H1 (cell line): Measurements from ENCODE around the gene FNDC1. TPM values are rescaled to one million over a fixed set of nuclear protein-coding genes. Genes with fewer than 3 reads are reported as not detected.
A peak's percentile ranks its signal among the peaks of the same experiment; 100 is the strongest.

Experiments
- CTCF ChIA-PET: fragments of 300-600 bp; sonication (Branson Sonifier 250); formaldehyde crosslinking; loops from one replicate; lab custom pipeline; 2021; ENCODE audit not compliant: partially characterized antibody; lab: Charles Lee
- POLR2A ChIA-PET: fragments of 300-600 bp; sonication (Branson Sonifier 250); formaldehyde crosslinking; loops from one replicate; lab custom pipeline; 2021; ENCODE audit warnings: inconsistent platforms; ENCODE audit not compliant: partially characterized antibody; lab: Charles Lee
- DNase-seq, 2 experiments: peaks; one replicate each; pipeline versions ENCODE4 v3.0.0 to v3.0.0-alpha.2; 2010 to 2022; ENCODE audit warnings: low spot score in 2 of 2, low read depth in 1 of 2, mixed read lengths in 1 of 2
- FAIRE-seq: peaks from 2 replicates; lab custom pipeline; 2011; peaks lifted over from hg19 to GRCh38; lab: Jason Lieb, UNC
- H2AFZ ChIP-seq: 2 replicates; pipeline ENCODE4 v1.8.1; 2012; ENCODE audit warnings: low read length, inconsistent platforms
- H2AK5ac ChIP-seq: 2 replicates; pipeline ENCODE4 v1.6.1; 2013; ENCODE audit warnings: low read depth, low read length
- H2BK120ac ChIP-seq: replicated peaks from 2 replicates; pipeline ENCODE3; 2013; ENCODE audit warnings: low read depth, low read length, inconsistent platforms
- H2BK12ac ChIP-seq: 2 replicates; pipeline ENCODE4 v1.6.1; 2013; ENCODE audit warnings: low read depth, low read length
- H2BK15ac ChIP-seq: 2 replicates; pipeline ENCODE4 v1.6.1; 2013; ENCODE audit warnings: low read length
- H2BK20ac ChIP-seq: 2 replicates; pipeline ENCODE4 v1.6.1; 2013; ENCODE audit warnings: low read length
- H2BK5ac ChIP-seq: 2 replicates; pipeline ENCODE4 v1.6.1; 2013; ENCODE audit warnings: low read depth, low read length
- H3K14ac ChIP-seq: 2 replicates; pipeline ENCODE4 v1.6.1; 2013; ENCODE audit warnings: inconsistent platforms; ENCODE audit not compliant: insufficient read length
- H3K18ac ChIP-seq: 2 replicates; pipeline ENCODE4 v1.6.1; 2013; ENCODE audit warnings: low read length; ENCODE audit errors: extremely low read depth
- H3K23ac ChIP-seq: 2 replicates; pipeline ENCODE4 v1.6.1; 2013; ENCODE audit warnings: inconsistent platforms; ENCODE audit not compliant: insufficient read length
- H3K23me2 ChIP-seq: 2 replicates; pipeline ENCODE4 v1.6.1; 2013; ENCODE audit warnings: low read depth, low read length
- H3K27ac ChIP-seq: 2 replicates; pipeline ENCODE4 v1.6.1; 2011; ENCODE audit warnings: low read depth, low read length, inconsistent platforms
- H3K27me3 ChIP-seq, 4 experiments: replicated peaks in 1 of 4; 1 replicate in 1 of 4; 2 replicates in 3 of 4; pipeline versions ENCODE4 v1.6.1 to v1.8.1; 2011 to 2013; ENCODE audit warnings: low read length in 3 of 4, mild to moderate bottlenecking in 3 of 4, inconsistent platforms in 2 of 4, mixed read lengths in 2 of 4, moderate library complexity in 1 of 4; ENCODE audit not compliant: control insufficient read depth in 3 of 4, insufficient read depth in 3 of 4; ENCODE audit errors: extremely low read depth in 1 of 4
- H3K36me3 ChIP-seq, 4 experiments: 2 replicates each; pipeline versions ENCODE4 v1.6.1 to v1.8.1; 2011 to 2013; ENCODE audit warnings: mild to moderate bottlenecking in 4 of 4, low read length in 3 of 4, moderate library complexity in 2 of 4, control low read depth in 1 of 4, inconsistent platforms in 1 of 4; ENCODE audit not compliant: insufficient read depth in 4 of 4, control insufficient read depth in 2 of 4
- H3K4ac ChIP-seq: replicated peaks from 2 replicates; pipeline ENCODE3; 2013; ENCODE audit warnings: low read length, low read depth, mixed read lengths, inconsistent platforms; ENCODE audit not compliant: insufficient read length
- H3K4me1 ChIP-seq, 4 experiments: replicated peaks in 1 of 4; 1 replicate in 1 of 4; 2 replicates in 3 of 4; pipeline versions ENCODE4 v1.6.1 to v1.8.1; 2011 to 2013; ENCODE audit warnings: low read length in 3 of 4, inconsistent platforms in 2 of 4, mixed read lengths in 1 of 4; ENCODE audit not compliant: insufficient read depth in 4 of 4, control insufficient read depth in 3 of 4
- H3K4me2 ChIP-seq, 2 experiments: 2 replicates each; pipeline versions ENCODE4 v1.6.1 to v1.8.1; 2011 to 2013; ENCODE audit warnings: low read depth in 2 of 2, low read length in 2 of 2, control low read depth in 1 of 2, inconsistent platforms in 1 of 2, mild to moderate bottlenecking in 1 of 2; ENCODE audit not compliant: insufficient read depth in 1 of 2
- H3K4me3 ChIP-seq, 4 experiments: fragments of 200-600, 300-600 bp in 1 of 4; sonication (generic), shearing (Covaris generic), sonication (Bioruptor Twin) in 1 of 4; 2 replicates each; pipeline versions ENCODE4 v1.5.1 to v1.8.1; 2011 to 2016; ENCODE audit warnings: low read length in 4 of 4, low read depth in 3 of 4, control low read depth in 2 of 4, inconsistent platforms in 2 of 4, mild to moderate bottlenecking in 2 of 4, mixed read lengths in 1 of 4, moderate library complexity in 1 of 4; ENCODE audit not compliant: insufficient read depth in 2 of 4; ENCODE audit errors: extremely low read depth in 1 of 4
- H3K56ac ChIP-seq: replicated peaks from 2 replicates; pipeline ENCODE3; 2013; ENCODE audit warnings: low read depth, mild to moderate bottlenecking, mixed read lengths, low read length, inconsistent platforms; ENCODE audit not compliant: insufficient read length
- H3K79me1 ChIP-seq: 2 replicates; pipeline ENCODE4 v1.6.1; 2013; ENCODE audit warnings: low read depth, low read length, control low read depth
- H3K79me2 ChIP-seq, 2 experiments: 2 replicates each; pipeline versions ENCODE4 v1.6.1 to v1.8.1; 2012 to 2013; ENCODE audit warnings: low read length in 2 of 2, mild to moderate bottlenecking in 2 of 2, inconsistent platforms in 1 of 2; ENCODE audit not compliant: insufficient read depth in 2 of 2, control insufficient read depth in 1 of 2
- H3K9ac ChIP-seq, 4 experiments: replicated peaks in 1 of 4; 1 replicate in 1 of 4; 2 replicates in 3 of 4; pipeline versions ENCODE4 v1.6.1 to v1.8.1; 2011 to 2013; ENCODE audit warnings: low read depth in 3 of 4, low read length in 3 of 4, control low read depth in 2 of 4, mild to moderate bottlenecking in 2 of 4, moderate library complexity in 2 of 4, inconsistent platforms in 1 of 4; ENCODE audit errors: extremely low read depth in 1 of 4
- H3K9me3 ChIP-seq, 2 experiments: 2 replicates each; pipeline versions ENCODE4 v1.6.1 to v1.8.1; 2012 to 2013; ENCODE audit warnings: mild to moderate bottlenecking in 2 of 2, moderate library complexity in 2 of 2, control low read depth in 1 of 2, inconsistent platforms in 1 of 2, low read depth in 1 of 2, low read length in 1 of 2, mixed read lengths in 1 of 2; ENCODE audit not compliant: insufficient read depth in 2 of 2
- H4K20me1 ChIP-seq, 2 experiments: replicated peaks in 1 of 2; 2 replicates each; pipeline versions ENCODE3 to v1.8.1; 2011 to 2013; ENCODE audit warnings: inconsistent platforms in 2 of 2, low read length in 2 of 2, mild to moderate bottlenecking in 1 of 2; ENCODE audit not compliant: insufficient read depth in 2 of 2, control insufficient read depth in 1 of 2
- H4K5ac ChIP-seq: 2 replicates; pipeline ENCODE4 v1.6.1; 2013; ENCODE audit warnings: low read length, low read depth, mixed read lengths, inconsistent platforms; ENCODE audit not compliant: insufficient read length
- H4K8ac ChIP-seq: 2 replicates; pipeline ENCODE4 v1.8.0; 2013; ENCODE audit warnings: mild to moderate bottlenecking, moderate library complexity, low read length, inconsistent platforms; ENCODE audit not compliant: insufficient read depth; ENCODE audit errors: extremely low read depth
- H4K91ac ChIP-seq: replicated peaks from 2 replicates; pipeline ENCODE3; 2013; ENCODE audit warnings: low read length, mixed read lengths, inconsistent platforms; ENCODE audit not compliant: insufficient read length
- EGR1 ChIP-seq: IDR thresholded peaks from 2 replicates; pipeline ENCODE4 v1.6.1; 2011; ENCODE audit warnings: low read depth, low read length, borderline replicate concordance
- KDM5A ChIP-seq: fragments of 200-600 bp; IDR thresholded peaks from 2 replicates; pipeline ENCODE4 v1.7.1; 2012; ENCODE audit warnings: mild to moderate bottlenecking, low read length, inconsistent platforms, mixed read lengths
- NRF1 ChIP-seq: IDR thresholded peaks from 2 replicates; pipeline ENCODE4 v1.6.1; 2011; ENCODE audit warnings: mild to moderate bottlenecking, low read depth, low read length, improper control_type of control experiment
- RAD21 ChIP-seq, 2 experiments: IDR thresholded peaks in 1 of 2; conservative IDR thresholded peaks in 1 of 2; 2 replicates each; pipeline ENCODE4 v1.6.1; 2011; ENCODE audit warnings: low read depth in 2 of 2, low read length in 2 of 2, improper control_type of control experiment in 1 of 2, inconsistent platforms in 1 of 2, mild to moderate bottlenecking in 1 of 2, moderate library complexity in 1 of 2
- TAF1 ChIP-seq: IDR thresholded peaks from 2 replicates; pipeline ENCODE4 v1.6.1; 2011; ENCODE audit warnings: mild to moderate bottlenecking, low read depth, low read length
- ZNF274 ChIP-seq: IDR thresholded peaks from 2 replicates; pipeline ENCODE4 v1.7.0; 2012; ENCODE audit warnings: low read length, borderline replicate concordance; ENCODE audit errors: extremely low read depth
- WGBS, 2 experiments: shearing (Covaris generic) in 1 of 2; methylation state at CpG; one replicate each; pipeline versions ENCODE4 v1.1.6 to v1.1.7; 2013 to 2015; ENCODE audit warnings: low lambda C conversion rate in 2 of 2, mixed read lengths in 2 of 2, inconsistent platforms in 1 of 2, low coverage in 1 of 2, missing lambda C conversion rate in 1 of 2; ENCODE audit not compliant: insufficient replicate concordance in 2 of 2, insufficient coverage in 1 of 2, insufficient read length in 1 of 2; ENCODE audit errors: extremely low coverage in 1 of 2, missing lambda C conversion rate in 1 of 2; 5-methylcytosine and 5-hydroxymethylcytosine counted together
- polyA plus RNA-seq, 7 experiments: library from polyadenylated mRNA; depleted of rRNA in 3 of 7; stranded (reverse) in 5 of 7; unstranded in 2 of 7; fragments of >200 nt in 5 of 7; fragments of 200-250 nt in 2 of 7; gene quantifications; 1 replicate in 5 of 7; 2 replicates in 1 of 7; 4 replicates in 1 of 7; pipeline versions ENCODE4 v1.2.1 to v1.2.3, GENCODE V29; 2011 to 2013; ENCODE audit warnings: missing spikeins in 2 of 7, mixed read lengths in 2 of 7
- total RNA-seq: library from RNA; stranded (reverse); fragmentation: NEBNext Ultra II Directional; extraction: Animal tissue kit (Norgen Biotek cat#: 25700); gene quantifications from 2 replicates; pipeline ENCODE4 v1.2.1, GENCODE V29; 2021
- TF ChIP-seq, protein P1 (sequence below), 3 experiments: IDR thresholded peaks; 1 replicate in 2 of 3; 2 replicates in 1 of 3; pipeline versions ENCODE4 v1.5.1 to v1.6.1; 2011; ENCODE audit warnings: low read length in 3 of 3, mild to moderate bottlenecking in 3 of 3, inconsistent platforms in 2 of 3, low read depth in 1 of 3, moderate library complexity in 1 of 3; ENCODE audit not compliant: insufficient read depth in 1 of 3; ENCODE audit errors: control extremely low read depth in 1 of 3

The FNDC1 gene
- total and polyA plus RNA-seq, 2 of the 8 experiments (the other 6 are each of a cell fraction or from before 2014, with no cell fraction given) = 0.06 to 0.30 TPM

DNA sequence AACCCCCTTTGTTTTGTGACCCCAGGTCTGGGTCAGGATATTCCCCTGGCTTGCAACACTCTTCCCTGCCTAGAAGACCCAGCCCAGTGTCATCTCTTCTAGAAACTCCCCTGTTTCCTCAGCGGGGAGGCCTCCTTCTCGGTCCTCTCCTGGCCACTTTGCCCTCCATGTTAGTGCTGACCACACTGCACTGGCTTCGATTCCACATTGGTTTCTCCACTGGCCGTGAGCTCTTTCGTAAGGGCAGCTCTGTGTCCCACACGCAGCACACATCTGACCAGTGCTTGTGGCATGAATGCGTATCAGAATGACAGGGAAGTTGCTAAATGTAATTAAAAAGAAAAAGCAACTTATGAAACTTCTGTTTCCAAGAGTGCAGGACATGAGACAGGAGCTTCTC, 49.4 kb upstream of the FNDC1 start:
- Histone ChIP-seq H3K18ac (no peak overlapping the region), H2BK12ac (no peak overlapping the region), H3K79me2 (no peaks in the 10 kb centered on the region), H2AK5ac (no peak overlapping the region), H3K9me3 (no peaks in the 10 kb centered on the region), H3K14ac (no peak overlapping the region), H3K23ac (no peak overlapping the region), H2AFZ (0 out of 2 replicates have a peak overlapping the region, but pooled peaks have one; percentile 4), H3K56ac (no peak overlapping the region), H3K23me2 (no peaks in the 10 kb centered on the region), H4K5ac (no peak overlapping the region), H4K20me1 (no peaks in the 10 kb centered on the region), H3K36me3 (no peaks in the 10 kb centered on the region), H3K79me1 (no peaks in the 10 kb centered on the region), H3K4ac (no peak overlapping the region)
- CTCF ChIA-PET = interaction anchor here (0.9 to 2.6 kb wide), 9 partner anchors 8 to 112 kb away, joined by 3 to 19 read pairs (median 5); no protein-coding TSS in a partner anchor
- FAIRE-seq = no peak
- DNase-seq = no peak
- TF ChIP-seq TAF1 (no peak), EGR1 (no peak), ZNF274 (no peak), KDM5A (no peak), NRF1 (no peak), RAD21 (IDR thresholded peaks at IDR 0.05 in 1 of 2, conservative IDR thresholded peaks at IDR 0.05 in 1 of 2; ENCODE audit: low read depth in 2 of 2, low read length in 2 of 2) (no peak)
- TF ChIP-seq, protein P1, sequence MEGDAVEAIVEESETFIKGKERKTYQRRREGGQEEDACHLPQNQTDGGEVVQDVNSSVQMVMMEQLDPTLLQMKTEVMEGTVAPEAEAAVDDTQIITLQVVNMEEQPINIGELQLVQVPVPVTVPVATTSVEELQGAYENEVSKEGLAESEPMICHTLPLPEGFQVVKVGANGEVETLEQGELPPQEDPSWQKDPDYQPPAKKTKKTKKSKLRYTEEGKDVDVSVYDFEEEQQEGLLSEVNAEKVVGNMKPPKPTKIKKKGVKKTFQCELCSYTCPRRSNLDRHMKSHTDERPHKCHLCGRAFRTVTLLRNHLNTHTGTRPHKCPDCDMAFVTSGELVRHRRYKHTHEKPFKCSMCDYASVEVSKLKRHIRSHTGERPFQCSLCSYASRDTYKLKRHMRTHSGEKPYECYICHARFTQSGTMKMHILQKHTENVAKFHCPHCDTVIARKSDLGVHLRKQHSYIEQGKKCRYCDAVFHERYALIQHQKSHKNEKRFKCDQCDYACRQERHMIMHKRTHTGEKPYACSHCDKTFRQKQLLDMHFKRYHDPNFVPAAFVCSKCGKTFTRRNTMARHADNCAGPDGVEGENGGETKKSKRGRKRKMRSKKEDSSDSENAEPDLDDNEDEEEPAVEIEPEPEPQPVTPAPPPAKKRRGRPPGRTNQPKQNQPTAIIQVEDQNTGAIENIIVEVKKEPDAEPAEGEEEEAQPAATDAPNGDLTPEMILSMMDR (IDR thresholded peaks at IDR 0.05; ENCODE audit: control extremely low read depth in 1 of 3, insufficient read depth in 1 of 3, low read depth in 1 of 3, low read length in 3 of 3) = no peak
- TF ChIP-seq, all 59 proteins: peak for 0
- Histone ChIP-seq H2BK120ac (no peak overlapping the region), H2BK15ac (no peak overlapping the region), H4K8ac (no peak overlapping the region), H4K91ac (no peak overlapping the region), H3K4me1 (no peaks in the 10 kb centered on the region), H2BK5ac (no peak overlapping the region), H3K9ac (no peak overlapping the region), H3K4me2 (no peak overlapping the region), H3K4me3 (no peak overlapping the region), H2BK20ac (no peak overlapping the region), H3K27ac (no peak overlapping the region), H3K27me3 (peaks cover 0 to 2% (median 0%) of the 10 kb centered on the region in 4 experiments; a peak in 1 of 7 replicates)
- POLR2A ChIA-PET = no interaction called here
- WGBS, 2 experiments = 91% methylated on average over 7 of the region's 7 CpGs; no CpG with 5 or more reads in 1 of the 2 experiments
